G401 (cell line): ENCODE data around the gene CX3CL1. TPM values are rescaled to one million over a fixed set of nuclear protein-coding genes. Genes with fewer than 3 reads are reported as not detected.
A peak's percentile ranks its signal among the peaks of the same experiment; 100 is the strongest.
"Not testable (repeated sequence)": the region's sequence is repeated elsewhere in the genome, so short reads cannot be mapped to it uniquely, and the experiment has no call there.

Experiments used
- DNase-seq: peaks from one replicate; pipeline ENCODE4 v3.0.0-alpha.2; 2015; ENCODE audit warnings: low spot score
- in situ Hi-C: cut with HindIII; loops from 2 replicates; pipeline ENCODE4 v1.10.0; 2016; ENCODE audit warnings: low sequenced_read_pairs, mixed read lengths
- total RNA-seq: library from RNA; depleted of rRNA; stranded (reverse); fragments of >200 nt; shearing (Covaris generic); gene quantifications from 2 replicates; pipeline ENCODE4 v1.2.3, GENCODE V29; 2014

The CX3CL1 gene
- total RNA-seq, 1 experiment from 2014 or later = not detected

GRCh38 chr16:57355898-57356414 is 16.3 kb upstream of the CX3CL1 start:
- in situ Hi-C loops = no loop called here
- no peak for DNase-seq

- in situ Hi-C loops = no loop called here
- DNase-seq = no peak
These were observed 15.7 kb upstream of the CX3CL1 start for GRCh38 chr16:57356547-57356946.

GRCh38 chr16:57357330-57358085 is 14.8 kb upstream of the CX3CL1 start:
- in situ Hi-C loops = no loop called here

GRCh38 chr16:57358086-57358420 is 14.2 kb upstream of the CX3CL1 start:
- no peak for DNase-seq
- in situ Hi-C loops = no loop called here

More at GRCh38 chr16:57357330-57358085, 14.8 kb upstream of the CX3CL1 start:
- no peak for DNase-seq

- in situ Hi-C loops = no loop called here
These were observed 13.7 kb upstream of the CX3CL1 start, which contains the start of gene CCL22 for GRCh38 chr16:57358527-57359095. Gene CCL22, plus strand, starts transcription at chr16:57358783. Its CDS starts 34 bp downstream, at chr16:57358817.

GRCh38 chr16:57360321-57360935 is 11.9 kb upstream of the CX3CL1 start:
- DNase-seq = no peak
- in situ Hi-C loops = no loop called here

More at GRCh38 chr16:57358527-57359095, 13.7 kb upstream of the CX3CL1 start, which contains the start of gene CCL22:
- no peak for DNase-seq

- no peak for DNase-seq
- in situ Hi-C loops = no loop called here
These were observed 10.9 kb upstream of the CX3CL1 start for GRCh38 chr16:57361404-57361803.

GRCh38 chr16:57364143-57364542 is 8.1 kb upstream of the CX3CL1 start:
- in situ Hi-C loops = no loop called here
- DNase-seq = no peak

GRCh38 chr16:57366544-57367040 is 5.7 kb upstream of the CX3CL1 start:
- DNase-seq = no peak
- in situ Hi-C loops = no loop called here

- in situ Hi-C loops = no loop called here
- no peak for DNase-seq
These were observed 5.1 kb upstream of the CX3CL1 start for GRCh38 chr16:57367116-57367752.

GRCh38 chr16:57371494-57372371 is 557 bp upstream of the CX3CL1 start:
- DNase-seq = no peak

GRCh38 chr16:57373117-57373947 is 1.0 kb downstream of the CX3CL1 start:
- DNase-seq = no peak
- in situ Hi-C loops = no loop called here

More at GRCh38 chr16:57371494-57372371, 557 bp upstream of the CX3CL1 start:
- in situ Hi-C loops = no loop called here

- in situ Hi-C loops = no loop called here
- DNase-seq = peak; percentile 27
These were observed 1.8 kb downstream of the CX3CL1 start for GRCh38 chr16:57374067-57374534.

GRCh38 chr16:57374925-57375465 is 2.7 kb downstream of the CX3CL1 start:
- in situ Hi-C loops, DNase-seq: not testable (repeated sequence)

GRCh38 chr16:57376313-57376818 is 4.1 kb downstream of the CX3CL1 start:
- no peak for DNase-seq
- in situ Hi-C loops = no loop called here

- no peak for DNase-seq
- in situ Hi-C loops = no loop called here
These were observed 5.0 kb downstream of the CX3CL1 start for GRCh38 chr16:57377080-57377841.
